ENCODE results near the gene GPR42. TPM values are rescaled to one million over a fixed set of nuclear protein-coding genes. Genes with fewer than 3 reads are reported as not detected.

Gene GPR42
- under 1 TPM in 1 of 2 donors, not detected in 1; 0.56 TPM for total RNA-seq

GRCh38 chr19:35370722-35371121 lies at the start of gene GPR42:
Gene GPR42 (plus strand): TSS chr19:35371068. CDS start chr19:35371360, 292 bp downstream.
- H3K36me3 Mint-ChIP-seq: no peaks in the 10 kb centered on the region
- H3K4me3 Mint-ChIP-seq: no peak within 1 kb of the TSS
- DNase-seq (ENCODE audit: low spot score) (no peak), ATAC-seq (no peak)
- peaks cover 0 to 13% of the 10 kb centered on the region in 2 donors for H3K4me1 Mint-ChIP-seq (ENCODE audit: low read depth in 2 of 2)
- peaks cover 7 to 20% of the 10 kb centered on the region in 2 donors for H3K27me3 Mint-ChIP-seq
- H3K27ac Mint-ChIP-seq: no peak within 1 kb of the TSS
- H3K9me3 Mint-ChIP-seq: no peaks in the 10 kb centered on the region

GRCh38 chr19:35321291-35321690 lies 49.6 kb upstream of the GPR42 start:
- Mint-ChIP-seq H3K4me3 (no peak overlapping the region), H3K9me3 (no peaks in the 10 kb centered on the region), H3K27me3 (peaks cover 10 to 20% of the 10 kb centered on the region in 2 donors), H3K4me1 (ENCODE audit: low read depth in 2 of 2) (peaks cover 6 to 17% of the 10 kb centered on the region in 2 donors), H3K27ac (peak overlapping the region in 1 of 2 donors; percentile 63), H3K36me3 (no peaks in the 10 kb centered on the region)
- DNase-seq (ENCODE audit: low spot score) (no peak), ATAC-seq (no peak)

GRCh38 chr19:35322014-35322413 lies 48.9 kb upstream of the GPR42 start:
- Mint-ChIP-seq H3K9me3 (no peaks in the 10 kb centered on the region), H3K4me1 (ENCODE audit: low read depth in 2 of 2) (peaks cover 6 to 17% of the 10 kb centered on the region in 2 donors), H3K27ac (peak overlapping the region in 1 of 2 donors; percentile 63), H3K36me3 (no peaks in the 10 kb centered on the region), H3K27me3 (peaks cover 10 to 22% of the 10 kb centered on the region in 2 donors), H3K4me3 (no peak overlapping the region)
- no peak for ATAC-seq
- DNase-seq (ENCODE audit: low spot score): no peak

- H3K27me3 Mint-ChIP-seq: peaks cover 26 to 34% of the 10 kb centered on the region in 2 donors
These were observed 43.2 kb upstream of the GPR42 start for GRCh38 chr19:35327642-35328041.

GRCh38 chr19:35328851-35329285 lies 42.0 kb upstream of the GPR42 start, which contains the start of gene CD22:
Gene CD22 (plus strand): TSS chr19:35329187. CDS start chr19:35332041, 2,854 bp downstream.
- H3K9me3 Mint-ChIP-seq: no peaks in the 10 kb centered on the region
- H3K4me1 Mint-ChIP-seq (ENCODE audit: low read depth in 2 of 2): peaks cover 8 to 22% of the 10 kb centered on the region in 2 donors
- ATAC-seq (peak in 1 of 2 donors; percentile 32), DNase-seq (ENCODE audit: low spot score) (no peak)
- H3K4me3 Mint-ChIP-seq: peak within 1 kb of the TSS; percentile 40
- peak within 1 kb of the TSS in 1 of 2 donors; percentile 78 for H3K27ac Mint-ChIP-seq
- H3K27me3 Mint-ChIP-seq: peaks cover 28 to 33% of the 10 kb centered on the region in 2 donors
- no peaks in the 10 kb centered on the region for H3K36me3 Mint-ChIP-seq

More at GRCh38 chr19:35327642-35328041, 43.2 kb upstream of the GPR42 start:
- Mint-ChIP-seq H3K4me1 (ENCODE audit: low read depth in 2 of 2) (peaks cover 8 to 18% of the 10 kb centered on the region in 2 donors), H3K27ac (peak overlapping the region in 1 of 2 donors; percentile 19), H3K9me3 (no peaks in the 10 kb centered on the region), H3K36me3 (no peaks in the 10 kb centered on the region), H3K4me3 (no peak overlapping the region)
- DNase-seq (ENCODE audit: low spot score) (no peak), ATAC-seq (no peak)

GRCh38 chr19:35329323-35329722 lies 41.5 kb upstream of the GPR42 start:
- H3K27ac Mint-ChIP-seq: peak overlapping the region in 1 of 2 donors; percentile 78
- H3K4me1 Mint-ChIP-seq (ENCODE audit: low read depth in 2 of 2): peaks cover 13 to 18% of the 10 kb centered on the region in 2 donors
- ATAC-seq (peak in 1 of 2 donors; percentile 27), DNase-seq (ENCODE audit: low spot score) (no peak)
- H3K27me3 Mint-ChIP-seq: peaks cover 27 to 38% of the 10 kb centered on the region in 2 donors
- H3K9me3 Mint-ChIP-seq: no peaks in the 10 kb centered on the region
- H3K4me3 Mint-ChIP-seq: peak overlapping the region; percentile 40
- no peaks in the 10 kb centered on the region for H3K36me3 Mint-ChIP-seq

- Mint-ChIP-seq H3K9me3 (no peaks in the 10 kb centered on the region), H3K27me3 (peaks cover 27 to 37% of the 10 kb centered on the region in 2 donors), H3K36me3 (no peaks in the 10 kb centered on the region), H3K27ac (peak overlapping the region in 1 of 2 donors; percentile 80), H3K4me3 (no peak overlapping the region), H3K4me1 (ENCODE audit: low read depth in 2 of 2) (peaks cover 19 to 21% of the 10 kb centered on the region in 2 donors)
- DNase-seq (ENCODE audit: low spot score) (no peak), ATAC-seq (no peak)
These were observed 40.4 kb upstream of the GPR42 start for GRCh38 chr19:35330475-35330874.

GRCh38 chr19:35331551-35332214 lies 39.2 kb upstream of the GPR42 start:
- ATAC-seq: no peak
- peaks cover 19 to 24% of the 10 kb centered on the region in 2 donors for H3K4me1 Mint-ChIP-seq (ENCODE audit: low read depth in 2 of 2)

GRCh38 chr19:35332817-35333216 lies 38.1 kb upstream of the GPR42 start:
- no peaks in the 10 kb centered on the region for H3K9me3 Mint-ChIP-seq
- ATAC-seq (no peak), DNase-seq (ENCODE audit: low spot score) (no peak)
- peak overlapping the region in 1 of 2 donors; percentile 48 for H3K27ac Mint-ChIP-seq
- H3K27me3 Mint-ChIP-seq: peaks cover 21 to 27% of the 10 kb centered on the region in 2 donors
- H3K4me1 Mint-ChIP-seq (ENCODE audit: low read depth in 2 of 2): peaks cover 19 to 24% of the 10 kb centered on the region in 2 donors
- H3K36me3 Mint-ChIP-seq: no peaks in the 10 kb centered on the region
- H3K4me3 Mint-ChIP-seq: peak overlapping the region; percentile 12

More at GRCh38 chr19:35331551-35332214, 39.2 kb upstream of the GPR42 start:
- DNase-seq (ENCODE audit: low spot score): no peak
- peak overlapping the region in 1 of 2 donors; percentile 57 for H3K27ac Mint-ChIP-seq
- no peaks in the 10 kb centered on the region for H3K9me3 Mint-ChIP-seq
- H3K27me3 Mint-ChIP-seq: peaks cover 23 to 27% of the 10 kb centered on the region in 2 donors
- no peak overlapping the region for H3K4me3 Mint-ChIP-seq
- H3K36me3 Mint-ChIP-seq: no peaks in the 10 kb centered on the region

- no peaks in the 10 kb centered on the region for H3K36me3 Mint-ChIP-seq
These were observed 36.6 kb upstream of the GPR42 start for GRCh38 chr19:35334144-35334753.

GRCh38 chr19:35336166-35336955 lies 34.5 kb upstream of the GPR42 start:
- Mint-ChIP-seq H3K36me3 (no peaks in the 10 kb centered on the region), H3K4me1 (ENCODE audit: low read depth in 2 of 2) (peaks cover 11 to 14% of the 10 kb centered on the region in 2 donors), H3K9me3 (no peaks in the 10 kb centered on the region), H3K27ac (peak overlapping the region; percentile 80 to 82), H3K4me3 (no peak overlapping the region), H3K27me3 (peaks cover 7 to 8% of the 10 kb centered on the region in 2 donors)
- ATAC-seq (no peak), DNase-seq (ENCODE audit: low spot score) (peak; percentile 56)

More at GRCh38 chr19:35334144-35334753, 36.6 kb upstream of the GPR42 start:
- Mint-ChIP-seq H3K27ac (peak overlapping the region; percentile 80 to 82), H3K27me3 (peaks cover 14 to 20% of the 10 kb centered on the region in 2 donors), H3K4me3 (peak overlapping the region; percentile 1), H3K4me1 (ENCODE audit: low read depth in 2 of 2) (peaks cover 11 to 17% of the 10 kb centered on the region in 2 donors), H3K9me3 (no peaks in the 10 kb centered on the region)
- ATAC-seq (no peak), DNase-seq (ENCODE audit: low spot score) (no peak)

GRCh38 chr19:35337097-35337983 lies 33.5 kb upstream of the GPR42 start:
- Mint-ChIP-seq H3K9me3 (no peaks in the 10 kb centered on the region), H3K4me1 (ENCODE audit: low read depth in 2 of 2) (peaks cover 18 to 20% of the 10 kb centered on the region in 2 donors), H3K36me3 (no peaks in the 10 kb centered on the region), H3K27me3 (peaks cover 10 to 11% of the 10 kb centered on the region in 2 donors), H3K4me3 (no peak overlapping the region), H3K27ac (peak overlapping the region in 1 of 2 donors; percentile 53)
- ATAC-seq (no peak), DNase-seq (ENCODE audit: low spot score) (peak; percentile 12)

All from natural killer cell treated with Interleukin-12 subunit alpha and Interleukin-12 subunit beta and Interleukin-15 and Interleukin-18, amount 100 ng/mL, for 72 hours (primary cell).